ENCODE measurements around the gene MYO15B. TPM values are rescaled to one million over a fixed set of nuclear protein-coding genes. Genes with fewer than 3 reads are reported as not detected.

MYO15B gene
- 4.2 and 5.7 TPM in 2 replicates for total RNA-seq

DNA sequence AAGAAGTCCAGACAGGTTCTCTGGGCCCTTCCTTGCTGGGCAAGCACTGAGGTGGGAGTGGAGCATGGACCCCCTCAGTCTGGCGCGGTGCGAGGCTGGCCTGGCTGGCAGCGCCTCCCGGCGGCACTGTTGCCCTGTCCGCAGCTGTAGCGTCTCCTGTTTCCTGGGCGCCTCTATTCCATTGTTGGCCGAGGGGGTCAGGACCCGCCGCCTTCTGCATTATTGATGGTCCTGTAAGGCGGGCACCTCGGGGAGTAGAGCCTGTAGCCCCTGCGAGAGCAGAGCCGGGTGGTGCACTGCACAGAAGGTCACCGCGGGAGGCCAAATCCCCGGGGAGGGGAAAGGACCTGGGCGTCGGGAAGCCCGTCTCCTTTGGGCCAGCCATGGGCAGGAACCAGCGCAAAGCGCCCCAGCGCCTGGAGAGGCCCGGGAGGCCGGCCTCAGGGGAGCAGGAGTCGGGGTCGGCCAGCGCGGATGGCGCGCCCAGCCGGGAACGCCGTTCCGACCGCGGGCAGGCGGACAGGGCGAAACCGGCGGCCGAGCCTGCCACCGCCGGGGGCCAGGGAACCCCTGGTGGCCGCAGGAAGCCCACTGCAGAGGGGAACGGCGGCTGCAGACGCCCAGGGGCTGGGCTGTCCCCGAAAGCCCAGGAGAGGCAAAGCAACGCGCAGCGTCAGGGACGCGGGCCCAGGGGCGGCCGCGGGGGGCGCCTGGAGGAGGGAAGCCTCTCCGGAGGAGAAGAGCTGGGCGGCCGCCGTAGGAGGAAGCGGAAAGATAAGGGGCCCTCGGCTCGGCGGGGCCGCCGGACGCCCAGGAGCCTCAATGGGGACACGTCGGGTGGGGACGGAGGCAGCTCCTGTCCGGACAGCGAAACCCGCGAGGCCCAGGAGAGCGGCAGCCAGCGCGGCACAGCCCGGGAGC lies at the start of gene MYO15B:
Gene MYO15B, plus strand, starts transcription at position 126 of the 921 bp plus-strand sequence. Its CDS starts 258 bp downstream, at position 384.

DNA sequence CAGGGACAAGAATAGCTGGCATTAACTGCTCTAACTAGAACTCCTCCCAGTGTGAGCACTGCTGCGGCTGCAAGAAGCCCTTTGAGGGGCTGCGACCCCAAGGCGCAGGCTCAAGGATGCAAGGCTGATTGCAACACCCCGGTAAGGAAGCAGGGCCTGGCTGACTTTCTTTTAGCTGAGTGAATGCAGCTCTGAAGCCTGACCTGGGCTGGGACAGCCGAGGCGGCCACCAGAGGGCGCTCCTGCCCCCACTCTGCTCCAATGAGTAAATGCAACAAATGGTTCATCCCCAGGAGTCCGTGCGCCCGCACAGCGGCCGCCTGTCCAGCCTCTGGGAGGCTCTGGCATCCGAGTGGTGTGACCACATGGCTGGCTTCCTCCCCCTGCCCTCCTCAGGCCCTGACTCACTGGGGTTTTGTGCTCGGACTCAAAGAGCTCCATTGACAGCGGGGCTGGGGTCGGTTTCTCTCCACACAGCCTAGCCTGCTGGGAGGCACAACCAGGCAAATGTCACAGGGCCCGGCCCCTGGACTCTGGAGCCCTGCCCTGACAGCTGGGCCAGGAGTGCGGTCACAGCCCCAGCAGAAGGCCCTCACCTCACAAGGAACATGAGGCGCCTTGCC lies 45.4 kb downstream of the MYO15B start, which contains the start of gene SMIM5:
Gene SMIM5, plus strand, starts transcription at position 572 of the 623 bp plus-strand sequence. CDS start 6,768 bp downstream, outside the sequence.

DNA sequence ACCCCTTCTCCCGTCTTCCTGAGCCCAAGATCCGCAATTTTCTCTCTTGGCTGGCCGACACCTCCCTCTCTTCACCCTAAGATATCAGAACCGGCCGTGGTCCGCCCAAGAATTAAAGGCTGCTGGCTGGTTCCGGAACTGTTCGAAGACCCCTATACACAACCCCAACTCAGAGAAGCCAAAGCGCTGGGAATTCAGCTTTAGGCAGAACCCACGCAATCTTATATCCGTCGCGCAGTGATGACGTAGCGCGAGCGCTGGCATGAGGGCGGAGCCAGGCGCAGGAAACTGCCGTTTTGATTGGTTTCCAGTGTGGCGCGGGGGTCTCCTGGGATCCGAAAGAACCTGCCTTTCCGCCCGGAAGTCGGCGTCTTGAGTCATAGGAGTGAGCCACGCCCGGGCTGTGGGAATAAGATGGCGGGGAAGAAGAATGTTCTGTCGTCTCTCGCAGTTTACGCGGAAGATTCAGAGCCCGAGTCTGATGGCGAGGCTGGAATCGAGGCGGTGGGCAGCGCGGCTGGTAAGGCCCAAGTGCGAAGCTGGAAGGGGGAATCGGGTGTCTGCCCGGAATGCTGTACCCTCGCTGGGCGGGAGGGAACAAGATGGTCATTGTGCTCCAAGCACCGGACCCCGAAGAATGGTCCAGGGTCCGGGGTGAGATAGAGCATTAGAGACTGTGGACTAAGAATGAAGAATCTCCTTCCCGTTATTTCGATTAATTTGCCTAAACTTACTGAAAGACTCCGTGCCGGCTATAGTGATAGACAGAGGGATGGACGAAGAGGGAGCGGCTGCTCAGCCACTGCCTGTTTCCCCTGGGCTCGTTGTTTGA lies 79.6 kb downstream of the MYO15B start, which contains the start of the genes RECQL5 and SAP30BP:
Gene RECQL5, minus strand, starts transcription at position 196 of the 832 bp plus-strand sequence. CDS start 597 bp downstream, outside the sequence.
Gene SAP30BP, plus strand, starts transcription at position 380 of the 832 bp plus-strand sequence. Its CDS starts 35 bp downstream, at position 415.

Other genes with a start within 250 kb of the MYO15B start
- 88.2 and 88.3 TPM in 2 replicates for gene GRB2, start 182.1 kb upstream of the MYO15B start, total RNA-seq
- 39.3 and 46.5 TPM in 2 replicates for gene TMEM94, start 131.2 kb upstream of the MYO15B start, total RNA-seq
- 8.0 and 13.9 TPM in 2 replicates for gene CASKIN2, start 72.3 kb upstream of the MYO15B start, total RNA-seq
- gene TSEN54, start 71.3 kb upstream of the MYO15B start, total RNA-seq = 5.5 and 12.9 TPM in 2 replicates
- gene LLGL2, start 62.1 kb upstream of the MYO15B start, total RNA-seq = 0.26 and 0.46 TPM in 2 replicates
- gene SMIM5, start 45.6 kb downstream of the MYO15B start, total RNA-seq = 0.07 TPM in 1 of 2 replicates, not detected in the other
- gene RECQL5, start 79.4 kb downstream of the MYO15B start, total RNA-seq = 16.7 and 24.2 TPM in 2 replicates
- gene SAP30BP, start 79.5 kb downstream of the MYO15B start, total RNA-seq = 36.0 and 42.2 TPM in 2 replicates
- gene ITGB4, start 133.7 kb downstream of the MYO15B start, total RNA-seq = 0.13 and 0.69 TPM in 2 replicates
- gene GALK1, start 177.4 kb downstream of the MYO15B start, total RNA-seq = 34.0 and 49.6 TPM in 2 replicates
- gene UNK, start 197.0 kb downstream of the MYO15B start, total RNA-seq = 18.5 and 19.3 TPM in 2 replicates